GM13977 (cell line): ENCODE measurements around the gene ADAM30.

Experiments
- DNase-seq: peaks from one replicate; pipeline ENCODE4 v3.0.0; 2012; ENCODE audit warnings: low spot score
- CTCF ChIP-seq: IDR thresholded peaks from 2 replicates; pipeline ENCODE4 v1.5.1; 2012; ENCODE audit warnings: mild to moderate bottlenecking, control low read depth; ENCODE audit not compliant: insufficient read depth; ENCODE audit errors: extremely low read depth, missing control alignments
- in situ Hi-C: fragments of 300-500 bp; cut with MboI; formaldehyde crosslinking; loops from one replicate; pipeline ENCODE4 v1.12.0; 2022; ENCODE audit warnings: low sequenced_read_pairs, low pct_unique_long_range_greater_than_20kb, mixed read lengths, inconsistent platforms; ENCODE audit not compliant: unreplicated experiment

The ADAM30 gene

GRCh38 chr1:119898981-119899720 lies 2.8 kb upstream of the ADAM30 start:
- no peak for DNase-seq
- TF ChIP-seq CTCF, result no peak
- in situ Hi-C loops, result no loop called here

- in situ Hi-C loops, result no loop called here
- DNase-seq, result no peak
- no peak for TF ChIP-seq CTCF
Observed at GRCh38 chr1:119898530-119898929, 2.2 kb upstream of the ADAM30 start.

GRCh38 chr1:119895102-119895501 lies 1.2 kb downstream of the ADAM30 start:
- no peak for DNase-seq
- in situ Hi-C loops, result no loop called here
- TF ChIP-seq CTCF, result no peak

- no peak for DNase-seq
- in situ Hi-C loops, result no loop called here
- TF ChIP-seq CTCF, result no peak
Observed at GRCh38 chr1:119893827-119894700, 2.3 kb downstream of the ADAM30 start.

GRCh38 chr1:119893238-119893791 lies 3.0 kb downstream of the ADAM30 start:
- DNase-seq, result no peak
- in situ Hi-C loops, result no loop called here
- TF ChIP-seq CTCF, result no peak

- no peak for DNase-seq
- in situ Hi-C loops, result no loop called here
- TF ChIP-seq CTCF, result no peak
Observed at GRCh38 chr1:119891386-119891785, 4.9 kb downstream of the ADAM30 start.
